Panc1 (cell line): ENCODE results near the gene GRM7. TPM values are rescaled to one million over a fixed set of nuclear protein-coding genes. Genes with fewer than 3 reads are reported as not detected.

Source experiments
- ATAC-seq: fragments of 200-7000 bp; cut with Tn5 transposase; 2 replicates; pipeline ENCODE4 v1.9.1; 2020; ENCODE audit warnings: mild to moderate bottlenecking, moderate library complexity
- BruUV-seq: library from RNA; stranded (reverse); fragments of 400-500 nt; replicated peaks from 2 replicates; lab custom pipeline; 2021; lab: Mats Ljungman, UMichigan
- CTCF ChIA-PET: fragments of 300-600 bp; sonication (Branson Sonifier 250); formaldehyde crosslinking; loops from one replicate; lab custom pipeline; 2022; ENCODE audit warnings: antibody characterized with exemption; lab: Charles Lee
- POLR2A ChIA-PET: fragments of 300-600 bp; sonication (Branson Sonifier 250); formaldehyde crosslinking; loops from one replicate; lab custom pipeline; 2022; ENCODE audit warnings: antibody characterized with exemption; lab: Charles Lee
- DNase-seq: peaks from one replicate; pipeline ENCODE4 v3.0.0-alpha.2; 2010; ENCODE audit warnings: low read depth, low spot score
- H3K27ac ChIP-seq: 2 replicates; pipeline ENCODE4 v1.5.1; 2011; ENCODE audit warnings: mild to moderate bottlenecking, low read length, inconsistent platforms
- H3K27me3 ChIP-seq: fragments of 200-500 bp; sonication (Bioruptor generic); 2 replicates; pipeline ENCODE4 v1.6.0; 2014; ENCODE audit warnings: low read length, inconsistent platforms; ENCODE audit not compliant: control insufficient read depth, insufficient read depth
- H3K36me3 ChIP-seq: fragments of 200-500 bp; sonication (Bioruptor generic); 2 replicates; pipeline ENCODE4 v1.5.1; 2014; ENCODE audit warnings: inconsistent platforms, mild to moderate bottlenecking, low read length, moderate library complexity; ENCODE audit not compliant: control insufficient read depth, insufficient read depth
- H3K4me1 ChIP-seq: 2 replicates; pipeline ENCODE4 v1.5.1; 2011; ENCODE audit warnings: inconsistent platforms, mild to moderate bottlenecking, low read length, moderate library complexity; ENCODE audit not compliant: control insufficient read depth, insufficient read depth
- H3K4me3 ChIP-seq, 2 experiments: 2 replicates each; pipeline ENCODE4 v1.5.1; 2011 to 2012; ENCODE audit warnings: low read depth in 2 of 2, low read length in 2 of 2, mild to moderate bottlenecking in 2 of 2, inconsistent platforms in 1 of 2, moderate library complexity in 1 of 2
- H3K9me3 ChIP-seq: fragments of 200-500 bp; sonication (Bioruptor generic); 2 replicates; pipeline ENCODE4 v1.5.1; 2014; ENCODE audit warnings: low read depth, mild to moderate bottlenecking, inconsistent platforms, low read length, moderate library complexity; ENCODE audit not compliant: control insufficient read depth, insufficient read depth
- POLR2AphosphoS5 ChIP-seq: IDR thresholded peaks from 2 replicates; pipeline ENCODE4 v1.6.1; 2012; ENCODE audit warnings: mild to moderate bottlenecking, low read depth, low read length, moderate library complexity
- SIN3A ChIP-seq: IDR thresholded peaks from 2 replicates; pipeline ENCODE4 v1.6.1; 2012; ENCODE audit warnings: low read depth, mild to moderate bottlenecking, low read length, moderate library complexity, borderline replicate concordance; ENCODE audit not compliant: insufficient read depth
- TCF7L2 ChIP-seq: IDR thresholded peaks from 2 replicates; pipeline ENCODE4 v1.6.1; 2011; ENCODE audit warnings: mild to moderate bottlenecking, low read depth, low read length, inconsistent platforms
- in situ Hi-C: cut with HindIII; loops from 2 replicates; pipeline ENCODE4 v1.10.0; 2016; ENCODE audit warnings: low sequenced_read_pairs, low pct_unique_long_range_greater_than_20kb
- intact Hi-C: fragments of 100-400 bp; cut with micrococcal nuclease; formaldehyde crosslinking; loops from one replicate; pipeline ENCODE4 v1.10.0; 2022; ENCODE audit not compliant: unreplicated experiment
- total RNA-seq: library from RNA; stranded (reverse); gene quantifications from one replicate; pipeline ENCODE4 v1.2.1, GENCODE V29; 2021; ENCODE audit not compliant: unreplicated experiment
- TF ChIP-seq, protein P1 (sequence below), 2 experiments: IDR thresholded peaks; 2 replicates each; pipeline ENCODE4 v1.6.1; 2011 to 2012; ENCODE audit warnings: low read depth in 2 of 2, control low read depth in 1 of 2, low read length in 1 of 2, mild to moderate bottlenecking in 1 of 2, moderate library complexity in 1 of 2; ENCODE audit not compliant: insufficient read depth in 1 of 2
- TF ChIP-seq, protein P2 (sequence below): fragments of 450-650 bp; IDR thresholded peaks from 2 replicates; pipeline ENCODE4 v1.5.1; 2017; ENCODE audit warnings: mild to moderate bottlenecking

GRM7 gene
- total RNA-seq, 1 experiment from 2014 or later, result not detected

- Histone ChIP-seq H3K27me3 (no peaks in the 10 kb centered on the region), H3K9me3 (no peaks in the 10 kb centered on the region), H3K4me3 (no peak overlapping the region), H3K4me1 (no peaks in the 10 kb centered on the region), H3K36me3 (no peaks in the 10 kb centered on the region), H3K27ac (no peak overlapping the region)
- no TSS peak for BruUV-seq
- ChIA-PET CTCF (no interaction called here), POLR2A (no interaction called here)
- in situ Hi-C loops, result no loop called here
- intact Hi-C loops, result no loop called here
- TF ChIP-seq, protein P1, sequence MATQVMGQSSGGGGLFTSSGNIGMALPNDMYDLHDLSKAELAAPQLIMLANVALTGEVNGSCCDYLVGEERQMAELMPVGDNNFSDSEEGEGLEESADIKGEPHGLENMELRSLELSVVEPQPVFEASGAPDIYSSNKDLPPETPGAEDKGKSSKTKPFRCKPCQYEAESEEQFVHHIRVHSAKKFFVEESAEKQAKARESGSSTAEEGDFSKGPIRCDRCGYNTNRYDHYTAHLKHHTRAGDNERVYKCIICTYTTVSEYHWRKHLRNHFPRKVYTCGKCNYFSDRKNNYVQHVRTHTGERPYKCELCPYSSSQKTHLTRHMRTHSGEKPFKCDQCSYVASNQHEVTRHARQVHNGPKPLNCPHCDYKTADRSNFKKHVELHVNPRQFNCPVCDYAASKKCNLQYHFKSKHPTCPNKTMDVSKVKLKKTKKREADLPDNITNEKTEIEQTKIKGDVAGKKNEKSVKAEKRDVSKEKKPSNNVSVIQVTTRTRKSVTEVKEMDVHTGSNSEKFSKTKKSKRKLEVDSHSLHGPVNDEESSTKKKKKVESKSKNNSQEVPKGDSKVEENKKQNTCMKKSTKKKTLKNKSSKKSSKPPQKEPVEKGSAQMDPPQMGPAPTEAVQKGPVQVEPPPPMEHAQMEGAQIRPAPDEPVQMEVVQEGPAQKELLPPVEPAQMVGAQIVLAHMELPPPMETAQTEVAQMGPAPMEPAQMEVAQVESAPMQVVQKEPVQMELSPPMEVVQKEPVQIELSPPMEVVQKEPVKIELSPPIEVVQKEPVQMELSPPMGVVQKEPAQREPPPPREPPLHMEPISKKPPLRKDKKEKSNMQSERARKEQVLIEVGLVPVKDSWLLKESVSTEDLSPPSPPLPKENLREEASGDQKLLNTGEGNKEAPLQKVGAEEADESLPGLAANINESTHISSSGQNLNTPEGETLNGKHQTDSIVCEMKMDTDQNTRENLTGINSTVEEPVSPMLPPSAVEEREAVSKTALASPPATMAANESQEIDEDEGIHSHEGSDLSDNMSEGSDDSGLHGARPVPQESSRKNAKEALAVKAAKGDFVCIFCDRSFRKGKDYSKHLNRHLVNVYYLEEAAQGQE (IDR thresholded peaks at IDR 0.05; ENCODE audit: insufficient read depth in 1 of 2, low read depth in 2 of 2, low read length in 1 of 2), result no peak
- TF ChIP-seq POLR2AphosphoS5 (no peak), SIN3A (no peak)
- ATAC-seq (no peak), DNase-seq (no peak)
These were observed 716.6 kb downstream of the GRM7 start for GRCh38 chr3:7577513-7577912.

GRCh38 chr3:7581831-7582230, 720.9 kb downstream of the GRM7 start:
- Histone ChIP-seq H3K4me1 (no peaks in the 10 kb centered on the region), H3K4me3 (no peak overlapping the region), H3K9me3 (no peaks in the 10 kb centered on the region), H3K36me3 (no peaks in the 10 kb centered on the region), H3K27ac (no peak overlapping the region), H3K27me3 (no peaks in the 10 kb centered on the region)
- ChIA-PET POLR2A (no interaction called here), CTCF (no interaction called here)
- no TSS peak for BruUV-seq
- intact Hi-C loops (no loop called here), in situ Hi-C loops (no loop called here)
- DNase-seq, result no peak
- TF ChIP-seq, protein P1 (IDR thresholded peaks at IDR 0.05; ENCODE audit: insufficient read depth in 1 of 2, low read depth in 2 of 2, low read length in 1 of 2), result no peak
- no peak for TF ChIP-seq TCF7L2
- TF ChIP-seq, protein P2, sequence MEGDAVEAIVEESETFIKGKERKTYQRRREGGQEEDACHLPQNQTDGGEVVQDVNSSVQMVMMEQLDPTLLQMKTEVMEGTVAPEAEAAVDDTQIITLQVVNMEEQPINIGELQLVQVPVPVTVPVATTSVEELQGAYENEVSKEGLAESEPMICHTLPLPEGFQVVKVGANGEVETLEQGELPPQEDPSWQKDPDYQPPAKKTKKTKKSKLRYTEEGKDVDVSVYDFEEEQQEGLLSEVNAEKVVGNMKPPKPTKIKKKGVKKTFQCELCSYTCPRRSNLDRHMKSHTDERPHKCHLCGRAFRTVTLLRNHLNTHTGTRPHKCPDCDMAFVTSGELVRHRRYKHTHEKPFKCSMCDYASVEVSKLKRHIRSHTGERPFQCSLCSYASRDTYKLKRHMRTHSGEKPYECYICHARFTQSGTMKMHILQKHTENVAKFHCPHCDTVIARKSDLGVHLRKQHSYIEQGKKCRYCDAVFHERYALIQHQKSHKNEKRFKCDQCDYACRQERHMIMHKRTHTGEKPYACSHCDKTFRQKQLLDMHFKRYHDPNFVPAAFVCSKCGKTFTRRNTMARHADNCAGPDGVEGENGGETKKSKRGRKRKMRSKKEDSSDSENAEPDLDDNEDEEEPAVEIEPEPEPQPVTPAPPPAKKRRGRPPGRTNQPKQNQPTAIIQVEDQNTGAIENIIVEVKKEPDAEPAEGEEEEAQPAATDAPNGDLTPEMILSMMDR, result no peak
- TF ChIP-seq POLR2AphosphoS5, result no peak
- no peak for TF ChIP-seq SIN3A
- no peak for ATAC-seq
